HL-60/S4 treated with phorbol 12-myristate 13-acetate at 8.2 ng/mL for 4 days and 3 days (cell line): ENCODE measurements around the gene FAM171A1.

Experiments
- in situ Hi-C: fragments of 300-500 bp; cut with MboI; formaldehyde crosslinking; loops from 2 replicates; pipeline ENCODE4 v1.15.0; 2022; ENCODE audit warnings: low sequenced_read_pairs

The FAM171A1 gene

DNA sequence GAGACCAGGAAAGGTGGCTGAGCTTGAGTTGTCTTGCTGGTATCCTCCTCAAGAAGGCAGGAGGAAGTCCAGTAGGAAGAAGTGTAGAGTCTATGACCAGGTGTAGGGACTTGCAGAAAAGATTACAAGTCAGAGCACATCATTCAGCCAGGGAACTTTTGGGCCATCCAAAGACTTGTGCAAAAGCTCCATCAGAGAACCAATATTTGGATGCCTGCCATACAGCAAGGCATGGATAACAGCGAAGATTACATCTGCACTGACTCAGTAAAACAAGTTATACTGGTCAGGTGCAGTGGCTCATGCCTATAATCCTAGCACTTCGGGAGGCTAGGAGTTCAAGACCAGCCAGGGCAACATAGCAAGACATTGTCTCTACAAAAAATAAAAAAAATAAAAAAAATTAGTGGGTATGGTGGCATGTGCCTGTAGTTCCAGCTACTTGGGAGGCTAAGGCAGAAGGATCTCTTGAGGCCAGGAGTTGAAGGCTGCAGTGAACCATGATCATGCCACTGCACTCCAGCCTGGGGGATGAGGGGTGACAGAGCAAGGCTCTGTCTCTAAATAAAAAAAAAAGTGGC is 189.4 kb downstream of the FAM171A1 start:
- in situ Hi-C loops: no loop called here

DNA sequence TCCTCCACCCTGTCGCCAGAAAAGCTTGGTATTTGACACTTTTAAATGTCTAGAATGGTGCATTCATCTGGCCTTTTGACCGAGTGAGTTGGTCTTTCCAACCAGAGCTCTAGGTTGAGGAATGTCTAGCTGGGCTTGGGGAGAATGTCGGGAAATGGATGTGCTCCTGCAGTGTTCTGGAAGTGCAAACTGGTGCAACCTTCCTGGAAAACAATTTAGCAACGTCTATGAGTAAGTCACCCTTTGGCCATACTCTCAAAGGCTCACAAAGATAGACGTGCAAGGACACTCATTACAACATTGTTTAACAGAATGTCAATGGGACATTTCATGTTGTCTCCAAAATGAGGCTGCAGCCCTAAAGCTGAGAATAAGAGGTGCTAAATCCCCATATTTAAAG is 190.4 kb downstream of the FAM171A1 start:
- in situ Hi-C loops: no loop called here

DNA sequence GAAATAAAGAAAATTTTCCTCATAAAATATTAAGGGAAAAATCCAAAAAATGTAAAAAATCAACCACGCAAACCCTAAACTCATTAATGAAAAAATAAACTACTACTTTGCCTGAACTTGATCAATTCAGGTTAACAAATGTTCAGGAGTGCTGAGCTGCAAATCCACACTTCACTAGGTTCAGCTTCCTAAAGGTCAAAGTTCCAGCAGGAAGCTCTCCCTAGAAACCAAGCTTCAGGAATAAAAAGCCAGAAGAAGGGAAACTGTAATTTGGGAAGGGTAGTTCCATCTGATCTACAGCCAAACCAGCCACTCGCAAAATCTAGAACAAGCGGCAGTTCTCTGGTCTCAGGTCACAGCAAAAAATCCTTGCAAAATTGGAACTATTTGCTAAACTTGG is 194.8 kb downstream of the FAM171A1 start:
- in situ Hi-C loops: no loop called here

DNA sequence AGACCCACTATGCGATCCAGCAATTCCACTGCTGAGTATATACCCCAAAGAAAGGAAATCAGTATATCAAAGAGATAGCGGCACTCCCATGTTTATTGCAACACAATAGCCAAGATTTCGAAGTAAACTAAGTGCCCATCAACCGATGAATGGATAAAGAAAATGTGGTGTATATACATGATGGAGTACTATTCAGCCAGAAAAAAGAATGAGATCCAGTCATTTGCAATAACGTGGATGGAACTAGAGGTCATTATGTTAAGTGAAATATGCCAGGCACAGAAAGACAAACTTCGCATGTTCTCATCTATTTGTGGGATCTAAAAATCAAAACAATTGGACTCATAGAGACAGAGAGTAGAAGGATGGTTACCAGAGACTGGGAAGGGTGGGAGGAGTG is 195.5 kb downstream of the FAM171A1 start:
- in situ Hi-C loops: no loop called here

DNA sequence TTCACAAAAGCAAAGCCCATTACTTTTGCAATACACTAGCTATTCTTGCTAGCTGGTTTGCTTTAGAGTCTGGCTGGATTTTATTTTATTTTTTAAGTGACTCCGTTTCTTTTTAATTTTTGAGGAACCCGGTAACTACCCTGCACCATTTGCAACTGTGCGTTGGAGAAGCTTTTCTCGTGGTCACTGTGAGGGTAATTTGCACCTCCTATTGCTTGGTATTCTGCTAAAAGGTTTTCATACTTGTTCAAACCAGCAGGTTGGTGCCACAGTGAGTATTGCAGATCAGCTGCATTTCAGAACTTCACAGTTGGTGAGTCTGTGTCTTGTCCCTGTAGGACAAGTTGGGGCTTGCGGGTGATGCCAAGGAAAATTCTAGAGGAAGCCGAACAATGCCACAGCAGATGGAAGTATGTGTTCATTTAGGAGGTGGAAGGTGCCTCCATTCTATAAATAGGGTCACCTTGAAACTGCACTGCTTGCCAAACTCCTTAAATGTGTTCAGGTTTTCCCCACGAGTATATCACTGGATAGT is 198.7 kb downstream of the FAM171A1 start:
- in situ Hi-C loops: no loop called here

DNA sequence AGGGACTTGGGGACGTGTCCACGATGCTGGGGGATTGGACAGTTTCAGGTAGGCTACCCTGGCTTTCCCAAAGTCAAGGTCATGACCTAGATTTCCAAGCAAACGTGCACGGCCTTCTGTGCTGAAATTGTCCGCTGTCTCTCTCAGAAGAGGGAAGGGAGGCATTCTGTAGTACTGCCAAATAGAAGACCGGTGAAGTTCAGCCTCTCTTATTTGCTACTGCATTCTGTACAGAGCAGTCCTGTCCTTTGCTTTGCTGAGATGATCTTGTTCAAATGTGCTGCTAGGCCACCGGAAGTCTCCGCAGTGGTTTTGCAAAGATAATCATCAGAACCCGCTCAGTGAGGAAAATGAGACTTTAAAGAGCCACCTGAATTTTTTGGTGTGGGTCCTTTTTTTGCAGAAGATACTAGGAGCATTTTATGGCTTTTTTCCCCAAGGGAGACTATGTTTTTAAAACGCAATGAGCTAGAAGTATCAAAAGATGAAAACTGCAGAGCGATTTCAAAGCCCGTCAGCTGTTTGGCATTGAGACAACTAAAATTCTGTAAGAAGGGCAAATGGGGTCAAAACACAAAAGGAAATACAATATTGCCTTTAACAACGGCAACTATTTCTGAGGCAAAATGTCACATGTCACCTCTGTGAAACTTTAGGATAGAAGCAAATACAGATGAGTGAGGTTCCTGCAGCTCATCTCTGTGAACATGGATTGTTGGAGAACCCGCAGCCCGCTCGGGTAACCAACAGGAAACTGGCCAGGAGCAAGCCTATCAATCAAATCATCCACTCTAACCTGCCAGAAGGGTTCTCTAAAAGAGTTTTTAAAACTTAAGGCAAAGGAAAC is 201.3 kb downstream of the FAM171A1 start:
- in situ Hi-C loops: no loop called here

DNA sequence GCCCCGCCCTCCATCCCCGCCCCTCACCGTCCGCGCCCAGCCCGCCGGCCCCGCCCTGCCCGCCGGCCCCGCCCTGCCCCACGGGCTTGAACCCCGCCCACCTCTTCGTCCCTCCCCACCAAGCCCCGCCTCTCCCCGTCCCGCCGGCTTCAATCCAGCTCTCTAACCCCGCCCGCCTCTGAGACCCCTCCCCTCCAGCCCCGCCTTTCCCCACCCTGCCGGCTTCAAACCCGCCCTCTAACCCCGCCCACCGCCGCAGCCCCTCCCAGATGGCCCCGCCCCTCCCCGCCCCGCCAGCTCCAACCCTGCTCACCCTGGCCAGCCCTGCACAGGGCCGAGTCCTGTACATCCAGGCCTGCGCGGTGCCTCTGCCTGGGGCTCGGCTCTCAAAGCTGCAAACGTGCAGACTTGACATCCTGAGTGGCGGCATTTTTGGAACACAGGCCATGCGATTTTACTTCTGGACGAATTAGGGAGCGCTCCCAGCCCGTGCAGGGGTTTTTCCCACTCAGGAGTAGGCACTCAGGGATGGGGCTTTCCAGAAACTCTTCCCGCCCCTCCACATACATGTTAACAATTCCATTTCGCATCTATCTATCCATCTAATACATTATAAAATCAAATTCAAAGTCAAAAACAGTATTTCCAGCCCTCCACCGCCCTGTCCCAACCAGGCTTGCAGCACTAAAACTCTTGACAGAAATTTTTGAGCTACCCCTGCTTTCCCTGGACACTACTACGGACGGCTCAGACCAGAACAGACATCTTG is 202.1 kb downstream of the FAM171A1 start:
- in situ Hi-C loops: no loop called here

DNA sequence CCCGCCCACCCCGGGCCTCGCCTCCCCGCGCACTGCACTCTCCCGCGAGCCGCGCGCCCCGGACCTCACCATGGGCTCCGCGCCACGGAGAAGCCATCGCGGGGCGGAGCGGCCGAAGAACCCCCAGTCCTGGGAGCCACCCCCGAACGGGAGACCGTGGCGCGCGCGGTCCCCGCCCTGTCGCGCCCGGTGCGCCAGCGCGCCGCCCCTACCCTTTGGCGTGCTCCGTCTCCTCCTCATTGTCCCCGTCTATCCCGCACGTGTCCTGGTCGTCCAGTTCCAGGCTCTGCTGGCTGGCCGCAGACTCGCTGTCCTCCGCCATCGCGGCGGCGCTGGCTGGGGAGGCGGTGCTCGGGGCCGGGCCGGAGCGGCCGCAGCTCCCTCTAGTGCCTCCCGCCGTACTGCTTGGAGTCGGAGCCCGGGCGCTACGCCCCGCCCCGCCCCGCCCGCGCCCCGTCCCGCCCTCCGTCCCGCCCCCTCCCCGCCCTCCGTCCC is 202.8 kb downstream of the FAM171A1 start, which contains the start of gene NMT2:
NMT2 (minus strand) TSS at position 403 of the 495 bp plus-strand sequence; CDS start at position 322, 81 bp downstream.
- in situ Hi-C loops: no loop called here

DNA sequence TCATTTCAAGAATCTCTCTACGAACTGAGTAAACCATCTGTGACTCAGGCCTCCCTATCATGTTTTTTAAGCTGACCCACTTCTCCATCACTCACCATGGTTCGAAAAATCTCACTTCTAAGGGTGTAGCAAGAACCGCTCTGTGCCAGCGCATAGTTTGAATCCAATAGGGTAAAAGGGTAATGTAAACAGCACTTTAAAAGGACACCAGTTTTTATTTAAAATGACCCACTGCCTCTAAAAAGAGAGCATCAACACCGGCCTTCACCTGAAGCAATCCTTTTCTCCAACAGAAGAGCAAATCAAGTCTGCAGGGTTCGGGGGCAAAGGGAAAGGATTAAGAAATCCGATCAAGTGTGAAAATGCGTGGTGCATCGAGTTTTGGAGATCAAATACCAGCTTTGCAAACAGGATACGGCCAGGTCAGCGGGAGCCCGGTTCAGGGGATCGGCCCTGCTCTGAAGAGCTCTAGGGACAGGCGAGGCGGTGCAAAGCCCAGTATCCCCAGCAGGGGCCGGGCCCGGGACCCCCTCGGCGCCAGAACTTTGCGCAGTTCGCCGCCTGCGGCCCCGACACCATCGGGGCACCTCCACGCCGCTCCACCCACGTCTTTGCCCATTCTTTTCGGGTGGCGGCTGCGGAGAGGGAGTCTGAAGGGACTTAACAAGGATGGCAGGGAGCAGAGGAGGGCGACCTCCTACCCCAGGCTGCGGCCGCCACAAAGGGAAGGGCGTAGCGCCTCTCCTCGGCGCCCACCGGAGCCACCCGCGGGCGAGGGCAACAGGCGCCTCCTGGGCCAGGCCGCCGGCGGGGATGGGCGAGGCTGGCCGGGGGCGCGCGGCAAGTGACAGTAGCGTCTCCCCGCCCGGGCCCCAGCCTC is 203.4 kb downstream of the FAM171A1 start:
- in situ Hi-C loops: no loop called here

DNA sequence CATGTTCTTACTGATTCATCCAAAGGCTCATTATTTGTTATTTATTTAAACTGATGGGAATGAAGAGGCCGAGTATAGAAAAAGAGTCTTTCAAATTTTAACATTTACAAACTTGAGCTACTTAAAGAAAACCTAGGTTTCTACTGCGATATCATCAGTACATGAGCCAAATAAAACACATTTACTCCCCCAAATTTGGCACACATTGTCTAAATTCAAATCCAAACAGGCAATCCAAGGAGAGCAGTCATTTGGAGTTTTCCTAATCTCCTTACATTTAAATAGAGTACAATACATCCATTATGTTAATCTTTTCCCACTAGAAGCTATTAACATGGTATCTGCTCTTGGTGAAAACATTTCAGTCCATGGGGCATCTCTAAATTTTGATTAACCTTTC is 204.8 kb downstream of the FAM171A1 start:
- in situ Hi-C loops: no loop called here

DNA sequence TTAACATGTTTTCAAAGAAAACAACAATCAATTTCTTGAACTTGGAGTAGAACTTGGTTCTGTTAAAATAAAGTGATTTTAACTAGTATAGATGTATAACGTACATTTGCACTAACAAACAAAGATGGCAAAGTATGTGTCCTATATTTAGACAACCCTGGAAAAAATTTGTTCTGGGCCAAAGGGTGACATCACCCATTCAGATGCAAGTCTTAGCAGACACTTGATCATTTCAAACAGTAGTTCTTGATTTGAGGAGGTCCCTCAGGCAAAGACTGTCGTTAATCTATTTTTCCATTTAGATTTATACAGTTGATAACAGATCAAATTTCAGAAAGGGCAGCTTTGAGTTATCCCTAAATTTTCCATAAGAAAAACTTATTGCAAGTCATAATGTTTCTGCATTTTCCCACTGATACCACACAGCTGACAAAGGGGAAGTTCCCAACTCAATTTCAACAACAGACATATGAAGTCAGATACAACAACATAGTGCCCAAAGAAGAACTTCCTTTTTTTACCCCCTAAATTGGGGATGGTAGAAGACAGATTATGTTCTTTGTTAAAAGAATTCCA is 207.7 kb downstream of the FAM171A1 start:
- in situ Hi-C loops: no loop called here
